ENCODE measurements around the gene GID8. TPM values are rescaled to one million over a fixed set of nuclear protein-coding genes. Genes with fewer than 3 reads are reported as not detected.

GID8 gene
- total and polyA plus RNA-seq, 2 of the 13 experiments (the other 11 are each of a cell fraction or from before 2014, with no cell fraction given): 39.6 to 59.8 TPM

DNA sequence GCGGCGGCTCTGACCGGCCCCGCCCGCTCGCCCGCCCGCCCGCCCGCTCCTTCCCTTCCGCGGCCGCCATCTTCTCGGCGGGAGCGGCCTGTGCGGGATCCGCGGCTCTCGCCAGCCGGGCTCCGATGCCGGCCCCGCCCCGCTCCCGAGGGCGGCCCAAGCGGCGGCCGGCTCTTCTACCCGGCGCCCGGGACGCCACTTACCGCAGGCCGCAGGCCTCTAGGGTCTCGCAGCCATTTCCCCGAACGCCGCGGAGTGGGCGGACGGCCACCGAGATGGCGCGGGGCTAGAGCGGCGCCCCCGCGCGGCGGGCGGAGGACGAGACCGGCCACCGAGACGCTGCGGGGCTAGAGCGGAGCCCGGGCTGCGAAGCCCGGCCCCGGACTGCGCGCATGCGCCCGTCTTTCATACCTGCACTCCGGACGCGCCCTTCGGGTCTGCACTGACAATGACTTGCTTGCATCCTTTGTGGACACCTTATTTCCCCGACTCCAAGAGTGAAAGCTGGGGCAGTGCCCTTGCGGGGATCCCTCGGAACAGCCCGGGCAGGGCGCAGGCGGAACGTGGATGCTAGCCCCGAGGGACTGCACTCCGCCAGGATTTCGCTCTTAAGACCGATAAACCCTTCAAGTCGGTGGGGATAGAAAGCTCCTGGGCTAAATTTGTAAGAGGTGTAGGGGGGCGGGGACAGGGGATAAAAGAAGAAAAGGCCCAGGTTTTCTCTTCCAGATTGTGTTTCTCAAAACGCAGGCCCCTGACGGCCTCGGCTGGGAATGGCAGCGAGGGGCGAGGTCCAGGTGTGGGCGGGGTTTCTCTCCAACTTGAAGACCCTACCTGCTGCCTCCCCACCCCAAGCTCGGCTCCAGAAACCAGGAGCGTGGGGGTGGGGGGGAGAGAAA lies 11.5 kb upstream of the GID8 start, which contains the start of gene DIDO1 (continued):
- TF ChIP-seq, protein P1, sequence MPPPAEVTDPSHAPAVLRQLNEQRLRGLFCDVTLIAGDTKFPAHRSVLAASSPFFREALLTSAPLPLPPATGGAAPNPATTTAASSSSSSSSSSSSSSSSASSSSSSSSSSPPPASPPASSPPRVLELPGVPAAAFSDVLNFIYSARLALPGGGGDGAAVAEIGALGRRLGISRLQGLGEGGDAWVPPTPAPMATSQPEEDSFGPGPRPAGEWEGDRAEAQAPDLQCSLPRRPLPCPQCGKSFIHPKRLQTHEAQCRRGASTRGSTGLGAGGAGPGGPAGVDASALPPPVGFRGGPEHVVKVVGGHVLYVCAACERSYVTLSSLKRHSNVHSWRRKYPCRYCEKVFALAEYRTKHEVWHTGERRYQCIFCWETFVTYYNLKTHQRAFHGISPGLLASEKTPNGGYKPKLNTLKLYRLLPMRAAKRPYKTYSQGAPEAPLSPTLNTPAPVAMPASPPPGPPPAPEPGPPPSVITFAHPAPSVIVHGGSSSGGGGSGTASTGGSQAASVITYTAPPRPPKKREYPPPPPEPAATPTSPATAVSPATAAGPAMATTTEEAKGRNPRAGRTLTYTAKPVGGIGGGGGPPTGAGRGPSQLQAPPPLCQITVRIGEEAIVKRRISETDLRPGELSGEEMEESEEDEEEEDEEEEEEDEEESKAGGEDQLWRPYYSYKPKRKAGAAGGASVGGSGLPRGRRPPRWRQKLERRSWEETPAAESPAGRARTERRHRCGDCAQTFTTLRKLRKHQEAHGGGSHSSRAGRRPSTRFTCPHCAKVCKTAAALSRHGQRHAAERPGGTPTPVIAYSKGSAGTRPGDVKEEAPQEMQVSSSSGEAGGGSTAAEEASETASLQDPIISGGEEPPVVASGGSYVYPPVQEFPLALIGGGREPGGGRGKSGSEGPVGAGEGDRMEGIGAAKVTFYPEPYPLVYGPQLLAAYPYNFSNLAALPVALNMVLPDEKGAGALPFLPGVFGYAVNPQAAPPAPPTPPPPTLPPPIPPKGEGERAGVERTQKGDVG (CRISPR knock-in tag; IDR thresholded peaks at IDR 0.05; ENCODE audit: borderline replicate concordance): no peak
- TF ChIP-seq, protein P2, sequence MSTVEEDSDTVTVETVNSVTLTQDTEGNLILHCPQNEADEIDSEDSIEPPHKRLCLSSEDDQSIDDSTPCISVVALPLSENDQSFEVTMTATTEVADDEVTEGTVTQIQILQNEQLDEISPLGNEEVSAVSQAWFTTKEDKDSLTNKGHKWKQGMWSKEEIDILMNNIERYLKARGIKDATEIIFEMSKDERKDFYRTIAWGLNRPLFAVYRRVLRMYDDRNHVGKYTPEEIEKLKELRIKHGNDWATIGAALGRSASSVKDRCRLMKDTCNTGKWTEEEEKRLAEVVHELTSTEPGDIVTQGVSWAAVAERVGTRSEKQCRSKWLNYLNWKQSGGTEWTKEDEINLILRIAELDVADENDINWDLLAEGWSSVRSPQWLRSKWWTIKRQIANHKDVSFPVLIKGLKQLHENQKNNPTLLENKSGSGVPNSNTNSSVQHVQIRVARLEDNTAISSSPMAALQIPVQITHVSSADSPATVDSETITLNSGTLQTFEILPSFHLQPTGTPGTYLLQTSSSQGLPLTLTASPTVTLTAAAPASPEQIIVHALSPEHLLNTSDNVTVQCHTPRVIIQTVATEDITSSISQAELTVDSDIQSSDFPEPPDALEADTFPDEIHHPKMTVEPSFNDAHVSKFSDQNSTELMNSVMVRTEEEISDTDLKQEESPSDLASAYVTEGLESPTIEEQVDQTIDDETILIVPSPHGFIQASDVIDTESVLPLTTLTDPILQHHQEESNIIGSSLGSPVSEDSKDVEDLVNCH (CRISPR knock-in tag; IDR thresholded peaks at IDR 0.05): no peak; the same call in 1 of the 2 replicates
- peak; percentile 98 for TF ChIP-seq AGO2 (optimal IDR thresholded peaks at IDR 0.05; ENCODE audit: low read depth, low read length)
- TF ChIP-seq, protein P3, sequence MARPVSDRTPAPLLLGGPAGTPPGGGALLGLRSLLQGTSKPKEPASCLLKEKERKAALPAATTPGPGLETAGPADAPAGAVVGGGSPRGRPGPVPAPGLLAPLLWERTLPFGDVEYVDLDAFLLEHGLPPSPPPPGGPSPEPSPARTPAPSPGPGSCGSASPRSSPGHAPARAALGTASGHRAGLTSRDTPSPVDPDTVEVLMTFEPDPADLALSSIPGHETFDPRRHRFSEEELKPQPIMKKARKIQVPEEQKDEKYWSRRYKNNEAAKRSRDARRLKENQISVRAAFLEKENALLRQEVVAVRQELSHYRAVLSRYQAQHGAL (CRISPR knock-in tag; IDR thresholded peaks at IDR 0.05; ENCODE audit: not compliant biosample characterization): peak; percentile 70
- TF ChIP-seq, protein P4, sequence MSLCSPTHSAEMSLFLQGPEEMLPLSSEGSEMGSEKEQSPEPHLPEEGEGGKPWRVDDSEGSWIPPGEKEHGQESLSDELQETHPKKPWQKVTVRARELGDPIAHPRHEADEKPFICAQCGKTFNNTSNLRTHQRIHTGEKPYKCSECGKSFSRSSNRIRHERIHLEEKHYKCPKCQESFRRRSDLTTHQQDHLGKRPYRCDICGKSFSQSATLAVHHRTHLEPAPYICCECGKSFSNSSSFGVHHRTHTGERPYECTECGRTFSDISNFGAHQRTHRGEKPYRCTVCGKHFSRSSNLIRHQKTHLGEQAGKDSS (CRISPR knock-in tag; IDR thresholded peaks at IDR 0.05; ENCODE audit: borderline replicate concordance, low read depth): peak; percentile 93
- peak; percentile 56; the same call in 1 of the 2 replicates for TF ChIP-seq REXO4 (CRISPR knock-in tag; IDR thresholded peaks at IDR 0.05; ENCODE audit: borderline replicate concordance)
- TF ChIP-seq, protein P5, sequence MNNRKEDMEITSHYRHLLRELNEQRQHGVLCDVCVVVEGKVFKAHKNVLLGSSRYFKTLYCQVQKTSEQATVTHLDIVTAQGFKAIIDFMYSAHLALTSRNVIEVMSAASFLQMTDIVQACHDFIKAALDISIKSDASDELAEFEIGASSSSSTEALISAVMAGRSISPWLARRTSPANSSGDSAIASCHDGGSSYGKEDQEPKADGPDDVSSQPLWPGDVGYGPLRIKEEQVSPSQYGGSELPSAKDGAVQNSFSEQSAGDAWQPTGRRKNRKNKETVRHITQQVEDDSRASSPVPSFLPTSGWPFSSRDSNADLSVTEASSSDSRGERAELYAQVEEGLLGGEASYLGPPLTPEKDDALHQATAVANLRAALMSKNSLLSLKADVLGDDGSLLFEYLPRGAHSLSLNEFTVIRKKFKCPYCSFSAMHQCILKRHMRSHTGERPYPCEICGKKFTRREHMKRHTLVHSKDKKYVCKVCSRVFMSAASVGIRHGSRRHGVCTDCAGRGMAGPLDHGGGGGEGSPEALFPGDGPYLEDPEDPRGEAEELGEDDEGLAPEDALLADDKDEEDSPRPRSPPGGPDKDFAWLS (CRISPR knock-in tag; IDR thresholded peaks at IDR 0.05; ENCODE audit: borderline replicate concordance): no peak; the same call in 1 of the 2 replicates
- TF ChIP-seq FOXA1 (IDR thresholded peaks at IDR 0.05): no peak
- TF ChIP-seq FOXA1 (CRISPR knock-in tag; IDR thresholded peaks at IDR 0.05): peak; percentile 36; the same call in 1 of the 2 replicates
- TF ChIP-seq ZFP37 (CRISPR knock-in tag; IDR thresholded peaks at IDR 0.05; ENCODE audit: borderline replicate concordance): no peak
- TF ChIP-seq, protein P6, sequence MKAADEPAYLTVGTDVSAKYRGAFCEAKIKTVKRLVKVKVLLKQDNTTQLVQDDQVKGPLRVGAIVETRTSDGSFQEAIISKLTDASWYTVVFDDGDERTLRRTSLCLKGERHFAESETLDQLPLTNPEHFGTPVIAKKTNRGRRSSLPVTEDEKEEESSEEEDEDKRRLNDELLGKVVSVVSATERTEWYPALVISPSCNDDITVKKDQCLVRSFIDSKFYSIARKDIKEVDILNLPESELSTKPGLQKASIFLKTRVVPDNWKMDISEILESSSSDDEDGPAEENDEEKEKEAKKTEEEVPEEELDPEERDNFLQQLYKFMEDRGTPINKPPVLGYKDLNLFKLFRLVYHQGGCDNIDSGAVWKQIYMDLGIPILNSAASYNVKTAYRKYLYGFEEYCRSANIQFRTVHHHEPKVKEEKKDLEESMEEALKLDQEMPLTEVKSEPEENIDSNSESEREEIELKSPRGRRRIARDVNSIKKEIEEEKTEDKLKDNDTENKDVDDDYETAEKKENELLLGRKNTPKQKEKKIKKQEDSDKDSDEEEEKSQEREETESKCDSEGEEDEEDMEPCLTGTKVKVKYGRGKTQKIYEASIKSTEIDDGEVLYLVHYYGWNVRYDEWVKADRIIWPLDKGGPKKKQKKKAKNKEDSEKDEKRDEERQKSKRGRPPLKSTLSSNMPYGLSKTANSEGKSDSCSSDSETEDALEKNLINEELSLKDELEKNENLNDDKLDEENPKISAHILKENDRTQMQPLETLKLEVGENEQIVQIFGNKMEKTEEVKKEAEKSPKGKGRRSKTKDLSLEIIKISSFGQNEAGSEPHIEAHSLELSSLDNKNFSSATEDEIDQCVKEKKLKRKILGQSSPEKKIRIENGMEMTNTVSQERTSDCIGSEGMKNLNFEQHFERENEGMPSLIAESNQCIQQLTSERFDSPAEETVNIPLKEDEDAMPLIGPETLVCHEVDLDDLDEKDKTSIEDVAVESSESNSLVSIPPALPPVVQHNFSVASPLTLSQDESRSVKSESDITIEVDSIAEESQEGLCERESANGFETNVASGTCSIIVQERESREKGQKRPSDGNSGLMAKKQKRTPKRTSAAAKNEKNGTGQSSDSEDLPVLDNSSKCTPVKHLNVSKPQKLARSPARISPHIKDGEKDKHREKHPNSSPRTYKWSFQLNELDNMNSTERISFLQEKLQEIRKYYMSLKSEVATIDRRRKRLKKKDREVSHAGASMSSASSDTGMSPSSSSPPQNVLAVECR (CRISPR knock-in tag; IDR thresholded peaks at IDR 0.05; ENCODE audit: borderline replicate concordance): peak; percentile 83
- peak; percentile 54 for TF ChIP-seq ZNF431 (CRISPR knock-in tag; IDR thresholded peaks at IDR 0.05; ENCODE audit: borderline replicate concordance, low read depth)
- 0 out of 2 replicates have a peak, but pooled peaks have one; percentile 51 for TF ChIP-seq ZNF619 (CRISPR knock-in tag; IDR thresholded peaks at IDR 0.05)
